ENCODE results near the gene NAXE. TPM values are rescaled to one million over a fixed set of nuclear protein-coding genes. Genes with fewer than 3 reads are reported as not detected.

Gene NAXE
- total RNA-seq, 1 experiment from 2014 or later, result 96.6 TPM

GRCh38 chr1:156627313-156627880 lies 35.8 kb downstream of the NAXE start:
- peak; percentile 53 for DNase-seq
- WGBS (ENCODE audit: extremely low coverage, insufficient read length, low lambda C conversion rate), result no CpG with 5 or more reads among the region's 2 CpGs
- no peak overlapping the region for H2BK20ac ChIP-seq (ENCODE audit: low read depth, low read length, poor library complexity, severe bottlenecking)
- H2AFZ ChIP-seq (ENCODE audit: low read length), result no peak overlapping the region
- TF ChIP-seq CTCF (conservative IDR thresholded peaks at IDR 0.05), result peak; percentile 84
- no peak overlapping the region for H2BK15ac ChIP-seq (ENCODE audit: low read depth, low read length)
- no peaks in the 10 kb centered on the region for H3K79me2 ChIP-seq (ENCODE audit: insufficient read depth, low read length)
- H3K27me3 Mint-ChIP-seq (ENCODE audit: low read depth), result peaks cover 90% of the 10 kb centered on the region
- no peak overlapping the region for H3K4ac ChIP-seq (ENCODE audit: low read depth, low read length)
- H3K27ac Mint-ChIP-seq, result no peak overlapping the region
- no peak overlapping the region for H3K4me3 Mint-ChIP-seq
- no peaks in the 10 kb centered on the region for H3K9me3 ChIP-seq (ENCODE audit: control insufficient read depth, low read depth, low read length)
- H3K56ac ChIP-seq (ENCODE audit: insufficient read length, low read depth, low read length), result no peak overlapping the region
- peaks cover 19% of the 10 kb centered on the region for H3K23me2 ChIP-seq (ENCODE audit: insufficient read length, low read depth, low read length, poor library complexity, severe bottlenecking)
- no peaks in the 10 kb centered on the region for H3K36me3 Mint-ChIP-seq (ENCODE audit: insufficient read depth in 1 of 3, low read depth in 3 of 3)
- H3K9ac ChIP-seq (ENCODE audit: extremely low read depth, insufficient read length, low read length), result no peak overlapping the region
- no peaks in the 10 kb centered on the region for H3K79me1 ChIP-seq (ENCODE audit: insufficient read depth, low read depth, low read length, poor library complexity, severe bottlenecking)
- H3K27me3 ChIP-seq (ENCODE audit: insufficient read depth, low read length), result peaks cover 21% of the 10 kb centered on the region
- no peak overlapping the region for H3K23ac ChIP-seq (ENCODE audit: insufficient read length, low read depth, low read length)
- H3K9me3 Mint-ChIP-seq, result no peaks in the 10 kb centered on the region; a peak in 1 of 5 replicates
- H3T11ph ChIP-seq (ENCODE audit: low read length), result no peak overlapping the region
- no peak overlapping the region for H2BK12ac ChIP-seq (ENCODE audit: insufficient read length, low read depth, low read length)
- H4K20me1 ChIP-seq (ENCODE audit: control insufficient read depth, insufficient read depth, insufficient read length), result no peaks in the 10 kb centered on the region
- no peak overlapping the region for H3K27ac ChIP-seq (ENCODE audit: insufficient read length, low read depth, low read length)
- peaks cover 6 to 7% of the 10 kb centered on the region in 2 experiments for H3K4me1 Mint-ChIP-seq
- no peak overlapping the region for H4K91ac ChIP-seq (ENCODE audit: insufficient read length, low read depth, low read length)
- no peak overlapping the region for H4K5ac ChIP-seq (ENCODE audit: insufficient read length, low read depth, low read length)
- no peak overlapping the region for H3K18ac ChIP-seq (ENCODE audit: insufficient read length, low read depth, low read length)
- H2AK5ac ChIP-seq (ENCODE audit: insufficient read length, low read length), result no peak overlapping the region
- H3K14ac ChIP-seq (ENCODE audit: insufficient read depth, low read length), result no peak overlapping the region
- no peak overlapping the region for H4K8ac ChIP-seq (replicated peaks; ENCODE audit: insufficient read length, low read depth, low read length)
- no peak overlapping the region for H2BK120ac ChIP-seq (ENCODE audit: low read depth, low read length, poor library complexity, severe bottlenecking)
- H2BK5ac ChIP-seq (ENCODE audit: insufficient read length, low read length), result no peak overlapping the region
- H3K4me1 ChIP-seq (ENCODE audit: insufficient read depth, low read length), result no peaks in the 10 kb centered on the region
- no peak overlapping the region for H3K4me2 ChIP-seq (ENCODE audit: insufficient read depth, insufficient read length, low read length)

Measured in H9 (cell line).